Transverse colon (tissue), 3 donors: ENCODE data around the gene PRM2.
"Not testable (repeated sequence)": the region's sequence is repeated elsewhere in the genome, so short reads cannot be mapped to it uniquely, and the experiment has no call there.

Experiments
- CTCF ChIP-seq, 5 experiments: fragments of 200-600 bp in 3 of 5; fragments of 450-650 bp in 2 of 5; sonication (generic) in 3 of 5; IDR thresholded peaks; 1 replicate in 2 of 5; 2 replicates in 3 of 5; pipeline ENCODE4 v1.5.1; 2016 to 2017; ENCODE audit warnings: antibody characterized with exemption in 5 of 5, inconsistent platforms in 3 of 5, mild to moderate bottlenecking in 2 of 5, moderate library complexity in 1 of 5
- EP300 ChIP-seq: sonication (generic); formaldehyde crosslinking; IDR thresholded peaks from one replicate; pipeline ENCODE4 v1.6.1; 2017; ENCODE audit warnings: antibody characterized with exemption, low read depth
- POLR2A ChIP-seq: fragments of 450-650 bp; IDR thresholded peaks from one replicate; pipeline ENCODE4 v1.6.1; 2016; ENCODE audit warnings: antibody characterized with exemption, mild to moderate bottlenecking, moderate library complexity

- TF ChIP-seq POLR2A; EP300; CTCF (IDR thresholded peaks at IDR 0.05): not testable (repeated sequence)
These were observed 22.8 kb upstream of the PRM2 start for GRCh38 chr16:11298950-11299547.
